NCI-H2196 (cell line): ENCODE data around the gene EIF2B2.
"Not testable (repeated sequence)": the region's sequence is repeated elsewhere in the genome, so short reads cannot be mapped to it uniquely, and the experiment has no call there.

Experiments used
- DNase-seq: peaks from one replicate; lab custom pipeline; 2025; ENCODE audit not compliant: unreplicated experiment; lab: John Stamatoyannopoulos, UW

EIF2B2 gene

GRCh38 chr14:74988131-74988530, 14.6 kb upstream of the EIF2B2 start:
- peak; percentile 57 for DNase-seq

GRCh38 chr14:74988993-74989392, 13.7 kb upstream of the EIF2B2 start:
- no peak for DNase-seq

DNA sequence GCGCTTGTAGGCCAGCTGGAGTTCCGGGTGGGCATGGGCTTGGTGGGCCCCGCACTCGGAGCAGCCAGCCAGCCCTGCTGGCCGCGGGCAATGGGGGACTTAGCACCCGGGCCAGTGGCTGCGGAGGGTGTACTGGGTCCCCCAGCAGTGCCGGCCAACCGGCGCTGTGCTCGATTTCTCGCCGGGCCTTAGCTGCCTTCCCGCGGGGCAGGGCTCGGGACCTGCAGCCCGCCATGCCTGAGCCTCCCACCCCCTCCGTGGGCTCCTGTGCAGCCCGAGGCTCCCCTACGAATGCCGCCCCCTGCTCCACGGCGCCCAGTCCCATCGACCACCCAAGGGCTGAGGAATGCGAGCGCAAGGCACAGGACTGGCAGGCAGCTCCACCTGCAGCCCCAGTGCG, 8.5 kb upstream of the EIF2B2 start:
- not testable (repeated sequence) for DNase-seq

DNA sequence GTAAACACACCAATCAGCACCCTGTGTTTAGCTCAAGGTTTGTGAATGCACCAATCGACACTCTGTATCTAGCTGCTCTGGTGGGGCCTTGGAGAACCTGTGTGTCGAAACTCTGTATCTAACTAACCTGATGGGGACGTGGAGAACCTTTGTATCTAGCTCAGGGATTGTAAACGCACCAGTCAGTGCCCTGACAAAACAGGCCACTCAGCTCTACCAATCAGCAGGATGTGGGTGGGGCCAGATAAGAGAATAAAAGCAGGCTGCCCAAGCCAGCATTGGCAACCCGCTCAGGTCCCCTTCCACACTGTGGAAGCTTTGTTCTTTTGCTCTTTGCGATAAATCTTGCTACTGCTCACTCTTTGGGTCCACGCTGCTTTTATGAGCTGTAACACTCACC, 6.9 kb upstream of the EIF2B2 start:
- not testable (repeated sequence) for DNase-seq

- no peak for DNase-seq
These were observed 1.5 kb upstream of the EIF2B2 start for GRCh38 chr14:75001261-75001660.

- DNase-seq = no peak
These were observed 822 bp upstream of the EIF2B2 start for GRCh38 chr14:75001899-75002298.

- no peak for DNase-seq
These were observed 718 bp downstream of the EIF2B2 start for GRCh38 chr14:75003250-75004027.

DNA sequence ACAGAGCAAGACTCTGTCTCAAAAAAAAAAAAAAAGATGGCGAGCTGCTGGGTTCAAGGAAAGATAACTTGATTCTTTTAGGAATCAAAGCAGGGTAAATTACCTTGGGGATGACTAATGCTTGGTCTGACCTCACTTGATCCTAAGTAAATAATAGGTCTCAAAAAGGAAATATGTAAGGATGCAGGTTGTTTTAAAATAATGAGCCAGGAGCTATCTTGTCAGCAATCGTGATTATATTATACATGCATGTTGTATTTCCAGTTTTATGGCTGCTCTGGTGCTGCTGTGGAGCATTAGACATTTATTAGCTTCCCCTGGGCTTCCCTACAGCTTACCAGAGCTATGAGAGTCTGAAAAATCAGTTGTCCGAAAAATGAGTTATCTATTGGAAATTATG, 2.6 kb downstream of the EIF2B2 start:
- DNase-seq = no peak

- DNase-seq = no peak
These were observed 6.5 kb downstream of the EIF2B2 start for GRCh38 chr14:75009176-75009575.

- DNase-seq = no peak
These were observed 7.9 kb downstream of the EIF2B2 start for GRCh38 chr14:75010472-75011093.

DNA sequence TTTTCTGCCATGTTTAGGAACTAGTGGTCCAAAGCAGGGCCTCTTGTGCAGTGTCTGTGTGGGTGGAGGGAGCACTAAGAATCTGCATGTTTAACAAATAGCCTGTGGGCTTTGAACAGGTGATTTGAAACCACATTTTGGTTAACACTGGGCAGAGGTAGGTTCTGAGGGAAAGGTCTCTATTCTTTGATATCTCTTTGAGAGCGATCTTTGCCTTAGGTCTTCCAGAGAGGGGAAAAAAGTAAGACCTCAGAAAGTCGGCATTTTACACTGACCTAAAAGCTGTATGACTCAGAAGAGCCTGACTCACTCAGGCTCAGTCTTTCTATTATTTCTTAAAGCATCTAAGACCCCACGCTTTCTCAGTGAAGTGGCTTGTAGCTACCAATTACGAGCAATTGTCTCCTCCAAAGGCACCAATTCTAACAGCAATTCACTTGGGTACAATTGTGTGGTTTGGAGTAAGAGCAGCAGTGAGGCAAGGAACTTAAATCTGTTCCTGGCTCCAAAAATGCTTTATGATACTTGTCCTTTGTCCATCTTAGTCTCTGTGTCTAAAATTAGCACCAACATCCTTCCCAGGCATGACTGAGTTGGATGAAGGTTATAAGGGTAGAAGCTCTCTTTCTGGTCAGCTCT, 8.8 kb downstream of the EIF2B2 start:
- no peak for DNase-seq

- DNase-seq = no peak
These were observed 10.6 kb downstream of the EIF2B2 start for GRCh38 chr14:75013290-75013689.

DNA sequence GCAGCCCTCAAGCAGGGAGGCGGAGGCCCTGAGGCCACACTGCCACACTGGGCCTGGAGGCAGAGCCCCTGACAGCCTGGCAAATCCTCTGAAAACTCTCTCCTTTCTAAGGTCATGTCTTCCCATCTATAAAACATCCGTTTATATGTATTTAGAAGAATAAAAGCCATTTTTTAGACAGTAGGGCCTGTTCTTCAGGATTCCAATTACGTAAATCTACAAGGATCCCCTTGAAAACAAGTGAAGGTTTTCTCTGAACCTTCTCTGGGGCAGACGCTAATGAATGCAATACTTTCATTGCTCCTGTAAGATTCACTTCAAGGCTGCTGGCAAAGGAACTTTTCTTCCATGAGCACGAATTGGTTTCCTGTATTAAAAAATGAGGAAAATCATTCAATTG, 12.8 kb downstream of the EIF2B2 start:
- DNase-seq = no peak

GRCh38 chr14:75016815-75017214, 14.1 kb downstream of the EIF2B2 start:
- DNase-seq = no peak

DNA sequence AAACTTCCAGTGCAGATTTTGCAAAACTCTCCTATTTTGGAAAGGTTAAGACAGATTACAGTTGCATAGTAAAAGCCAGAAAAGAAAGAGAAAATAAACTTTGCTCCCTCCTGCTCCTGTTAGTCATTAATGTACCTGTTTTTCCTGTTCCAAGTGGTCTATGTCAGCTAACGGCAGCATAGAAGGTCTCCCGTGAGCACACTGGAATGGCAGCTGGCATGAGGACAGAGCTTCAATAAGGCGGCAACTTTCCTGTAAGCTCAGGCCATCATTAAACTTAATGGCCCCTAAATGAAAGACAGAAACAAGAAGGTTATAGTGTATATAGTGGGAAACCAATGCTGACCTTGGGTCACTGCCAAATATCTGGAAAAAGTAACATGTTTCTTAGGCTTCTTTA, 16.0 kb downstream of the EIF2B2 start:
- no peak for DNase-seq

DNA sequence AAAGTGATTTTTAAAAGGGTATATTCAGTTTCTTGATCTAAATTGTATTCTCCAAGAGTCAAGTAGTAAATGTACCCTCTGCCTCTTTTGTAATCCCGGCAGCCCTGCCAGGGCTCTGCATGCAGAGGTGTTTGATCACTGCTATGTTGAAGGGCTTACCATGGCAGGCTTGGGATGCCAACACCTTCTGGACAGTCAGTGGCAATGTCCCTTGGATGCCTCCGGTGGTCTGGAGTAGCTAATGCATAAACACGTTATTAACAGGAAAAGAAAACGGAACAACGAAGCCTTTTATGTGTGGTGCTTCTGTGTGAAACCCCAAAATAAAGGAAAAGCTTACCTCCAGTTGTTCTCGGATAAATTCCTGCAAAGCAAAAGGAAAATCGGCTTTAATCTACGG, 19.9 kb downstream of the EIF2B2 start:
- peak; percentile 17 for DNase-seq

- DNase-seq = no peak
These were observed 20.4 kb downstream of the EIF2B2 start for GRCh38 chr14:75023108-75023507.

GRCh38 chr14:75025082-75025481, 22.4 kb downstream of the EIF2B2 start:
- DNase-seq = no peak

- DNase-seq = no peak
These were observed 23.2 kb downstream of the EIF2B2 start for GRCh38 chr14:75025876-75026275.

DNA sequence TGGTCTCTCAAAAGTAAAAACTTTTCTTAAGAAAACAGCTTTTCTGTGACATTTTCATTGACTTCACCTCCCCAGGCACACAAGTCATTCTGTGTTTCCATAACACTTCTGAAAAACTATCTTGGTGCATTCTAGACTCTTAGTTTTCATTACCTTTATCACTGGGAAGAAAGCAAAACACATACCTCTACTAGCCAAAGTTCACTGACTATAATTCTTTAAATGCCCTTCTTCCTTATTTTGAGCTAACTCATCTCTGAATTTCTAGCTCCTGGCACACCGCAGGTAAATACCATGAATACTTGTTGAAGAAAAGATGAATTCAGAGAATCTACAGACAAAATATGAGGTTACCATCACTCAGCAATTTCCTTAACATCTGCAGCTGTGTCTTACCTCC, 27.4 kb downstream of the EIF2B2 start:
- no peak for DNase-seq

DNA sequence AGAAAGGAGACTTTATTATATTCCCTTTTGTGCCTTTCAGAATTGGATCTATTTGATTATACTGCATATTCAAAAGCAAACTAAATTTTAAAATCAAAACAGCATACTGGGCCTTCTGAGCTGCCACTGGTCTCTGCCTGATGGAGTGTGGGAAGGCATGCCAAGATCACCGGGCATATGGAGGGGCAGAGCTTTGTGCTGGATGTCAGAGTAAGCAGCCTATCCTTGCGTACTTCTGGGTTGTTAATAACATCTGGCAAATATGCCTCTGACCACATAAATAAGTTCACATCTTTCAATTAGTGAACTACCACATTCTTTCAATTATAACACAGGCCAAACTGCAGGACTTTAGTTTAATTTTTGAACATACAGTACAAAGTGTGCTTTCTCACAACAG, 30.2 kb downstream of the EIF2B2 start:
- DNase-seq = no peak

DNA sequence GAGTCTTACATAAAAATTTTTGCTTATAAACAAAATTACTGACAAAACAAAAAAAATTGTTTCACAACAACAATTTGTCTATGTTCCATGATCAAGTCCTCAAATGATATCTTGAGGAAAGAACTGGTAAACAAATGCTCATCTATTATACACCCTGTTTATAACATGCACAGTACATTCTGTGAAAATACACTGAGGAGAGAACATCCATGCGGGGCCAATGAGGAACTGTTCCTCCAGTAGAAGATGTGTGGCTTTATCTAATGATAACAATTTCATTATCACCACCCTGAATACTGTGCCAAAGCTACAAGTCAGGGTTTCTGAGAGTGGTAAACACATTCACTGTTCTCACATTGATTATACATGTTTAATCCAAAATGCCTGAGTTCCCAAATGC, 37.8 kb downstream of the EIF2B2 start:
- DNase-seq = no peak
